HepG2 (cell line): ENCODE results near the gene HECTD2. TPM values are rescaled to one million over a fixed set of nuclear protein-coding genes. Genes with fewer than 3 reads are reported as not detected.

Experiments
- ATAC-seq: fragments of 200-7000 bp; cut with Tn5 transposase; 3 replicates; pipeline ENCODE4 v1.9.1; 2020; ENCODE audit warnings: mild to moderate bottlenecking, moderate library complexity
- BruUV-seq: library from RNA; stranded (reverse); fragments of 400-500 nt; replicated peaks from 2 replicates; lab custom pipeline; 2021; lab: Mats Ljungman, UMichigan
- CTCF ChIA-PET: fragments of 300-600 bp; formaldehyde crosslinking; extraction: SDS; loops from one replicate; lab custom pipeline; 2021; ENCODE audit warnings: low total read pairs, inconsistent platforms, low intra/inter-chr PET ratio; lab: Yijun Ruan, JAX
- POLR2A ChIA-PET: fragments of 350-600 bp; sonication (Branson Sonifier 250); formaldehyde crosslinking; loops from one replicate; lab custom pipeline; 2020; ENCODE audit warnings: antibody characterized with exemption, inconsistent platforms; lab: Yijun Ruan, JAX
- DNase-seq: peaks from one replicate; pipeline ENCODE4 v3.0.0-alpha.2; 2015; ENCODE audit warnings: low spot score
- FAIRE-seq: peaks from 3 replicates; lab custom pipeline; 2011; peaks lifted over from hg19 to GRCh38; lab: Jason Lieb, UNC
- H2AFZ ChIP-seq: one replicate; pipeline ENCODE4 v1.6.1; 2011; ENCODE audit warnings: low read length, inconsistent platforms
- H3K27ac ChIP-seq: fragments of 300-600 bp; 3 replicates; pipeline ENCODE4 v1.8.0; 2011; ENCODE audit warnings: mixed run types, mild to moderate bottlenecking, mixed read lengths, low read length, inconsistent platforms; ENCODE audit not compliant: insufficient read depth; ENCODE audit errors: extremely low read length
- H3K27me3 ChIP-seq, 2 experiments: fragments of 200-600 bp in 1 of 2; 2 replicates in 1 of 2; 3 replicates in 1 of 2; pipeline versions ENCODE4 v1.6.0 to v1.8.0; 2011; ENCODE audit warnings: low read length in 2 of 2, mild to moderate bottlenecking in 2 of 2, moderate library complexity in 2 of 2, inconsistent platforms in 1 of 2; ENCODE audit not compliant: insufficient read depth in 2 of 2, control insufficient read depth in 1 of 2
- H3K36me3 ChIP-seq, 2 experiments: fragments of 200-600 bp in 1 of 2; replicated peaks in 1 of 2; 2 replicates in 1 of 2; 3 replicates in 1 of 2; pipeline versions ENCODE4 v1.5.1 to v1.8.0; 2011; ENCODE audit warnings: low read length in 2 of 2, inconsistent platforms in 1 of 2; ENCODE audit not compliant: insufficient read depth in 2 of 2, control insufficient read depth in 1 of 2
- H3K4me1 ChIP-seq: 2 replicates; pipeline ENCODE4 v1.5.1; 2012; ENCODE audit warnings: low read length, inconsistent platforms; ENCODE audit not compliant: insufficient read depth
- H3K4me2 ChIP-seq: 2 replicates; pipeline ENCODE4 v1.6.0; 2011; ENCODE audit warnings: low read depth, low read length, inconsistent platforms
- H3K4me3 ChIP-seq, 3 experiments: fragments of 200-600 bp in 1 of 3; sonication (generic), shearing (Covaris generic) in 1 of 3; replicated peaks in 1 of 3; 2 replicates each; pipeline ENCODE4 v1.5.1; 2011 to 2016; ENCODE audit warnings: low read length in 3 of 3, inconsistent platforms in 2 of 3, low read depth in 2 of 3, mild to moderate bottlenecking in 2 of 3, control low read depth in 1 of 3, mixed read lengths in 1 of 3; ENCODE audit not compliant: insufficient read depth in 1 of 3
- H3K79me2 ChIP-seq: one replicate; pipeline ENCODE4 v1.6.1; 2011; ENCODE audit warnings: low read length, inconsistent platforms; ENCODE audit not compliant: insufficient read depth
- H3K9ac ChIP-seq: 2 replicates; pipeline ENCODE4 v1.6.0; 2011; ENCODE audit warnings: mild to moderate bottlenecking, low read depth, low read length, inconsistent platforms; ENCODE audit not compliant: insufficient read depth
- H3K9me3 ChIP-seq: 2 replicates; pipeline ENCODE4 v1.5.1; 2012; ENCODE audit warnings: mild to moderate bottlenecking, low read length
- H4K20me1 ChIP-seq: 2 replicates; pipeline ENCODE4 v1.6.0; 2011; ENCODE audit warnings: inconsistent platforms, mild to moderate bottlenecking, low read length, moderate library complexity; ENCODE audit not compliant: insufficient read depth
- ARID5B ChIP-seq: IDR thresholded peaks from 2 replicates; pipeline ENCODE4 v1.4.0; 2020; ENCODE audit warnings: mild to moderate bottlenecking, missing genetic modification reagents
- BHLHE40 ChIP-seq: IDR thresholded peaks from 2 replicates; pipeline ENCODE4 v1.6.1; 2011; ENCODE audit warnings: low read length, improper control_type of control experiment
- HNF4A ChIP-seq: sonication (generic); formaldehyde crosslinking; IDR thresholded peaks from 2 replicates; pipeline ENCODE4 v1.4.0; 2020; ENCODE audit warnings: missing genetic modification reagents
- JUND ChIP-seq: sonication (generic); formaldehyde crosslinking; IDR thresholded peaks from 2 replicates; pipeline ENCODE4 v1.8.0; 2022; ENCODE audit warnings: mild to moderate bottlenecking, missing genetic modification reagents
- LBX2 ChIP-seq: sonication (generic); formaldehyde crosslinking; IDR thresholded peaks from 2 replicates; pipeline ENCODE4 v1.5.0; 2020; ENCODE audit warnings: missing genetic modification reagents, mild to moderate bottlenecking, borderline replicate concordance
- LCORL ChIP-seq, 2 experiments: fragments of 450-650 bp in 1 of 2; sonication (generic) in 1 of 2; formaldehyde crosslinking in 1 of 2; IDR thresholded peaks; 2 replicates each; pipeline versions ENCODE4 v1.5.0 to v1.6.1; 2017 to 2020; ENCODE audit warnings: antibody characterized with exemption in 1 of 2, missing genetic modification reagents in 1 of 2
- NR3C1 ChIP-seq: sonication (generic); formaldehyde crosslinking; IDR thresholded peaks from 2 replicates; pipeline ENCODE4 v1.4.0; 2020; ENCODE audit warnings: missing genetic modification reagents
- PHF8 ChIP-seq: sonication (generic); formaldehyde crosslinking; IDR thresholded peaks from 2 replicates; pipeline ENCODE4 v1.5.0; 2020; ENCODE audit warnings: missing genetic modification reagents
- SPEN ChIP-seq: sonication (generic); formaldehyde crosslinking; IDR thresholded peaks from 2 replicates; pipeline ENCODE4 v1.5.1; 2020; ENCODE audit warnings: low read depth, mild to moderate bottlenecking, missing genetic modification reagents
- TBL1XR1 ChIP-seq: fragments of 150-350 bp; IDR thresholded peaks from 2 replicates; pipeline ENCODE4 v1.6.1; 2014; ENCODE audit warnings: borderline replicate concordance, low read length; ENCODE audit not compliant: partially characterized antibody
- TMF1 ChIP-seq: sonication (generic); formaldehyde crosslinking; IDR thresholded peaks from 2 replicates; pipeline ENCODE4 v1.8.1; 2022; ENCODE audit warnings: low read depth, missing genetic modification reagents
- ZMYM3 ChIP-seq: sonication (generic); formaldehyde crosslinking; IDR thresholded peaks from 2 replicates; pipeline ENCODE4 v1.5.1; 2020; ENCODE audit warnings: mild to moderate bottlenecking, missing genetic modification reagents
- ZNF546 ChIP-seq: sonication (generic); formaldehyde crosslinking; conservative IDR thresholded peaks from 2 replicates; pipeline ENCODE4 v1.8.1; 2023; ENCODE audit warnings: mild to moderate bottlenecking, missing genetic modification reagents
- ZNF713 ChIP-seq: sonication (generic); formaldehyde crosslinking; IDR thresholded peaks from 2 replicates; pipeline ENCODE4 v1.4.0; 2020; ENCODE audit warnings: mild to moderate bottlenecking, missing genetic modification reagents
- ZNF839 ChIP-seq: sonication (generic); formaldehyde crosslinking; IDR thresholded peaks from 2 replicates; pipeline ENCODE4 v1.4.0; 2020; ENCODE audit warnings: missing genetic modification reagents, mild to moderate bottlenecking, borderline replicate concordance
- WGBS: methylation state at CpG from one replicate; pipeline ENCODE4 v1.1.6; 2017; ENCODE audit warnings: low lambda C conversion rate; 5-methylcytosine and 5-hydroxymethylcytosine counted together
- in situ Hi-C: cut with HindIII; loops from 2 replicates; pipeline ENCODE4 v1.10.0; 2017; ENCODE audit warnings: low pct_unique_long_range_greater_than_20kb; ENCODE audit not compliant: extremely low pct_ligation_motif_present
- intact Hi-C: fragments of 100-400 bp; cut with micrococcal nuclease; formaldehyde crosslinking; loops from one replicate; pipeline ENCODE4 v1.10.0; 2022; ENCODE audit not compliant: unreplicated experiment
- polyA plus RNA-seq, 8 experiments: library from polyadenylated mRNA; depleted of rRNA in 3 of 8; stranded (reverse) in 7 of 8; unstranded in 1 of 8; fragments of >200 nt; fragmentation: Illumina TruSeq in 4 of 8; extraction: Trizol in 4 of 8; gene quantifications; 2 replicates each; pipeline versions ENCODE4 v1.2.1 to v1.2.3, GENCODE V29; 2011 to 2016; ENCODE audit warnings: low read depth in 4 of 8, missing spikeins in 1 of 8, mixed read lengths in 1 of 8; ENCODE audit not compliant: insufficient read depth in 1 of 8
- total RNA-seq, 5 experiments: library from RNA; depleted of rRNA; stranded (reverse); fragments of >200 nt; fragmentation: Illumina TruSeq; extraction: Trizol; gene quantifications; 2 replicates each; pipeline ENCODE4 v1.2.3, GENCODE V29; 2016; ENCODE audit warnings: low read depth in 1 of 5

The HECTD2 gene
- total and polyA plus RNA-seq, 2 of the 13 experiments (the other 11 are each of a cell fraction or from before 2014, with no cell fraction given): 3.2 to 5.2 TPM

- TF ChIP-seq JUND (CRISPR knock-in tag) (no peak), PHF8 (no peak), NR3C1 (CRISPR knock-in tag) (no peak), ZNF713 (CRISPR knock-in tag) (no peak), ZNF839 (CRISPR knock-in tag) (no peak), ZMYM3 (CRISPR knock-in tag) (no peak), LBX2 (CRISPR knock-in tag) (no peak)
Observed at GRCh38 chr10:91521439-91521838, 111.3 kb downstream of the HECTD2 start (continued).

GRCh38 chr10:91525896-91526712, 116.0 kb downstream of the HECTD2 start:
- no peak for DNase-seq
- CTCF ChIA-PET: no interaction called here
- H3K36me3 ChIP-seq: no peaks in the 10 kb centered on the region
- in situ Hi-C loops: no loop called here
- H3K4me3 ChIP-seq: no peak overlapping the region
- TF ChIP-seq TBL1XR1: no peak
- TF ChIP-seq BHLHE40: no peak
- TF ChIP-seq LCORL (IDR thresholded peaks at IDR 0.05): peak; percentile 65; the same call in 1 of the 2 replicates
- TF ChIP-seq LCORL (CRISPR knock-in tag; IDR thresholded peaks at IDR 0.05): no peak
- TF ChIP-seq HNF4A (CRISPR knock-in tag): no peak
- TF ChIP-seq ARID5B (CRISPR knock-in tag): no peak
- TF ChIP-seq TMF1 (CRISPR knock-in tag): no peak
- TF ChIP-seq SPEN (CRISPR knock-in tag): no peak
- TF ChIP-seq ZNF546 (CRISPR knock-in tag): no peak
- TF ChIP-seq, all 625 proteins: peak for 1
- intact Hi-C loops: no loop called here
- Histone ChIP-seq H3K4me2 (no peak overlapping the region), H3K27ac (no peak overlapping the region), H3K27me3 (no peaks in the 10 kb centered on the region; a peak in 1 of 5 replicates), H3K9ac (no peak overlapping the region), H3K9me3 (no peaks in the 10 kb centered on the region), H3K4me1 (0 out of 2 replicates have a peak, but pooled peaks cover 6% of the 10 kb centered on the region), H3K79me2 (no peaks in the 10 kb centered on the region), H2AFZ (no peak overlapping the region), H4K20me1 (no peaks in the 10 kb centered on the region)
- WGBS: 0% methylated on average over 2 of the region's 4 CpGs
- FAIRE-seq (no peak), ATAC-seq (no peak)
- POLR2A ChIA-PET: no interaction called here
- no TSS peak for BruUV-seq
